ENCODE results near the gene ARID1A.

DNA sequence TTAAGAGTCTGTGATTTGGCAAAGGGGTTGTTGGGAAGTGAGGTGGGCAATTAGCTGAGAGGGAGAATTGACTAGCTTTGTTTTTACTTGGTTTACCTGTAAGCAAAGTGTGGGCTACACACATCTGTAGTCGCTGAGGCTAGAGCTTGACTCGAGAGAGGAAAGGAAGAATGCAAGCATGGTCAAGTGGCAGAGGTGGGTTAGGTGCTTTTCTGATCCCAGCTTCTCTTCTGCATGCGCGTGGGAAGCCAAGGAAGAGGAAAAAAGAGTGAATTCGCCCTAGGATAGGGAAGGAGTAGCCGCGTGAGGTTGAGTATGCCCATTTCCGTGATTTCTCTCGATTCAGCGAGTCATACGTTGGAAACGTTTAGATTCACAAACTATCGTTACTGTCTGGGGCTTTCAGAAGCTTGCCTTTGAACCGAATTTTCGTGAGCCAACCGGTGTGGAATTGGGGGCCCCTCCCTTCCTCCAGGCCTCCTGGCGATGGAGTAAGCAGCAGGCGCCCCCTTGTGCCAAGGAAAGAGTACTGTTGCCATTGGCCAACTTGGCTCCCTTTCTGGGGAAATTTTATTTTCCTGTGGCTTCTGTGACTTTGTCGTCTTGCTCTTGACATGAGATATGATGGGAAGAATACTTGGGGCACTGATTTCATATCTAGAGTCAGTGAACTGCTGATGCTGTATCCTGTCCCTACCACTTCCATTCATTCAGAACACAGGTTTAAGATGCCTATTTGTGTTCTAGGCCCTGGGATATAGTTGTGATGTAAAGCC, 93.2 kb downstream of the ARID1A start:
- TF ChIP-seq CTCF (IDR thresholded peaks at IDR 0.05; ENCODE audit: low read depth, low read length) (peak; percentile 88), POLR2A (IDR thresholded peaks at IDR 0.05; ENCODE audit: extremely low read depth, insufficient read length) (peak; percentile 49), MAX (IDR thresholded peaks at IDR 0.05; ENCODE audit: low read depth, low read length) (no peak; the same call in 1 of the 2 replicates), MYC (IDR thresholded peaks at IDR 0.05; ENCODE audit: low read depth, low read length) (peak; percentile 5; the same call in 1 of the 2 replicates)
